ENCODE results near the gene TAF11L4. TPM values are rescaled to one million over a fixed set of nuclear protein-coding genes. Genes with fewer than 3 reads are reported as not detected.
"Not testable (repeated sequence)": the region's sequence is repeated elsewhere in the genome, so short reads cannot be mapped to it uniquely, and the experiment has no call there.

Gene TAF11L4
- not detected for total RNA-seq (ENCODE audit: unreplicated experiment)
- long read RNA-seq, result 0 reads

- H3K4me1 Mint-ChIP-seq (ENCODE audit: unreplicated experiment); H3K27me3 Mint-ChIP-seq (ENCODE audit: unreplicated experiment); H3K9me3 Mint-ChIP-seq (ENCODE audit: unreplicated experiment); DNase-seq (ENCODE audit: low spot score); H3K27ac Mint-ChIP-seq (ENCODE audit: unreplicated experiment); H3K36me3 Mint-ChIP-seq (ENCODE audit: low read depth, unreplicated experiment); H3K4me3 Mint-ChIP-seq (ENCODE audit: unreplicated experiment): not testable (repeated sequence)
Observed at GRCh38 chr5:17521501-17521900, at the start of gene TAF11L4. TSS of gene TAF11L4 (plus strand) at chr5:17521801.

DNA sequence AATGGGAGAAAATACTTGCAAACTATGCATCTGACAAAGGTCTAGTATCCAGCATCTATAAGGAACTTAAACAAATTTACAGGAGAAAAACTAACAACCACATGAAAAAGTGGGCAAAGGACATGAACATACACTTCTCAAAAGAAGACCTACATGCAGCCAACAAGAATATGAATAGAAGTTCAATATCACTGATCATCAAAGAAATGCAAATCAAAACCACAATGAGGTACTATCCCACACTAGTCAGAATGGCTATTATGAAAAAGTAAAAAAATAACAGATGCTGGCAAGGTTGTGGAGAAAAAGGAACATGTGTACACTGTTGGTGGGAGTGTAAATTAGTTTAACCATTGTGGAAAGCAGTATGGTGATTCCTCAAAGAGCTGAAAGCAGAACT is 46.5 kb upstream of the TAF11L4 start:
- not testable (repeated sequence) for H3K9me3 Mint-ChIP-seq (ENCODE audit: unreplicated experiment); H3K4me1 Mint-ChIP-seq (ENCODE audit: unreplicated experiment); H3K4me3 Mint-ChIP-seq (ENCODE audit: unreplicated experiment); H3K27me3 Mint-ChIP-seq (ENCODE audit: unreplicated experiment); H3K36me3 Mint-ChIP-seq (ENCODE audit: low read depth, unreplicated experiment); H3K27ac Mint-ChIP-seq (ENCODE audit: unreplicated experiment); DNase-seq (ENCODE audit: low spot score)

- Mint-ChIP-seq H3K4me1 (ENCODE audit: unreplicated experiment) (peaks cover 2% of the 10 kb centered on the region), H3K27me3 (ENCODE audit: unreplicated experiment) (peaks cover 8% of the 10 kb centered on the region), H3K4me3 (ENCODE audit: unreplicated experiment) (no peak overlapping the region), H3K27ac (ENCODE audit: unreplicated experiment) (no peak overlapping the region), H3K36me3 (ENCODE audit: low read depth, unreplicated experiment) (no peaks in the 10 kb centered on the region), H3K9me3 (ENCODE audit: unreplicated experiment) (no peaks in the 10 kb centered on the region)
- no peak for DNase-seq (ENCODE audit: low spot score)
- TF ChIP-seq, protein P1, sequence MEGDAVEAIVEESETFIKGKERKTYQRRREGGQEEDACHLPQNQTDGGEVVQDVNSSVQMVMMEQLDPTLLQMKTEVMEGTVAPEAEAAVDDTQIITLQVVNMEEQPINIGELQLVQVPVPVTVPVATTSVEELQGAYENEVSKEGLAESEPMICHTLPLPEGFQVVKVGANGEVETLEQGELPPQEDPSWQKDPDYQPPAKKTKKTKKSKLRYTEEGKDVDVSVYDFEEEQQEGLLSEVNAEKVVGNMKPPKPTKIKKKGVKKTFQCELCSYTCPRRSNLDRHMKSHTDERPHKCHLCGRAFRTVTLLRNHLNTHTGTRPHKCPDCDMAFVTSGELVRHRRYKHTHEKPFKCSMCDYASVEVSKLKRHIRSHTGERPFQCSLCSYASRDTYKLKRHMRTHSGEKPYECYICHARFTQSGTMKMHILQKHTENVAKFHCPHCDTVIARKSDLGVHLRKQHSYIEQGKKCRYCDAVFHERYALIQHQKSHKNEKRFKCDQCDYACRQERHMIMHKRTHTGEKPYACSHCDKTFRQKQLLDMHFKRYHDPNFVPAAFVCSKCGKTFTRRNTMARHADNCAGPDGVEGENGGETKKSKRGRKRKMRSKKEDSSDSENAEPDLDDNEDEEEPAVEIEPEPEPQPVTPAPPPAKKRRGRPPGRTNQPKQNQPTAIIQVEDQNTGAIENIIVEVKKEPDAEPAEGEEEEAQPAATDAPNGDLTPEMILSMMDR (IDR thresholded peaks at IDR 0.05; ENCODE audit: unreplicated experiment), result no peak
Observed at GRCh38 chr5:17477043-17477442, 44.6 kb upstream of the TAF11L4 start.

DNA sequence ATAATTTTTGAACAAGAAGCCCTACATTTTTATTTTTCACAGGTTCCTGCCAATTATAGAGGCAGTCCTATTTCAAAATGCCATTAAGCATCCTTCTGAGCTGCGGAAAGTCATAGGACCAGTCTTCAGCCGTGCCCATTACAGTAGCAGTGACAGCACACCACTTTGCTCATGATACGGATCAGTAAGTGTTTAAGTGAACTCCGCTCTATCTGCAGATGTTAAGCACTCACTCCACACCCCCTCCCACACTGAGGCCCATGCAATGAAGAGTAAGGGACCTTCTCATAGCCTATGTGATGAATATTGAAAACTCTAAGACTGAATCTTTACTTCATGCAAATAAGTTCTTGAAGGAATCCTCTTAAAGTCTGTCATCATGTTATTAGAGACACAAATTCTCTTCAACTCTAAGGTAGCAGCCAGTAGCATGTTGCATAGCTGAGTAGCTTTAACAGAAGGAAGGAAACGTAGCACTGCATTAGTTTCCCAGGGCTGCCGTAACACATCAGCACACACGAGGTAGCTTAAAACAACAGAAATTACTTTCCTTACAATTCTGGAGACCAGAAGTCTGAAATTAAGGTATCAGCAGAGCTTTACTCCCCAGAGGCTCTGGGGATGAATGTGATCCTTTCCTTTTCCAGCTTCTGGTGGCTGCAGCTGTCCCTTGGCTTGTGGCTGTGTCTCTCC is 43.9 kb upstream of the TAF11L4 start:
- Mint-ChIP-seq H3K9me3 (ENCODE audit: unreplicated experiment) (no peaks in the 10 kb centered on the region), H3K4me3 (ENCODE audit: unreplicated experiment) (no peak overlapping the region), H3K4me1 (ENCODE audit: unreplicated experiment) (peaks cover 2% of the 10 kb centered on the region), H3K27me3 (ENCODE audit: unreplicated experiment) (peaks cover 8% of the 10 kb centered on the region), H3K36me3 (ENCODE audit: low read depth, unreplicated experiment) (no peaks in the 10 kb centered on the region), H3K27ac (ENCODE audit: unreplicated experiment) (no peak overlapping the region)
- TF ChIP-seq, protein P1 (IDR thresholded peaks at IDR 0.05; ENCODE audit: unreplicated experiment), result no peak
- DNase-seq (ENCODE audit: low spot score), result no peak

DNA sequence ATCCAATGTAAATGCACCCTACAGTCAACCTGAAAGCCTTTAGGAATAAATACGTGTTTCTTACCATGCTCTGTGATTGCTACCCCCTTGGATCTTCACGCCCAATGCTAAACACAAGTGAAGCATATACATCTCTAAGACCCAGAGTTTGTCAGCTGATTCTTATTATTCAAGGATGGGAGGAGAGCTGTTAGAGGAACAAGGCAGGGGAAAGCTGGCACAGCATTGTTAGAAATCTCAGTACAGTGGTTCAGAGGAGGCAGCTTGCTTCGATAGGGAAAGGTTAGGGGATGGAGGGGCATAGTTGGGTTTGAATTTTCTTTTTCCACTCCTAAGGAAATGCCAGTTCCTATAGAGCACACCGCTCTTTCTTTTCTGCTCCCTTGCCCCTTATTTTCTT is 40.2 kb upstream of the TAF11L4 start:
- no peak overlapping the region for H3K4me3 Mint-ChIP-seq (ENCODE audit: unreplicated experiment)
- H3K36me3 Mint-ChIP-seq (ENCODE audit: low read depth, unreplicated experiment), result no peaks in the 10 kb centered on the region
- no peaks in the 10 kb centered on the region for H3K9me3 Mint-ChIP-seq (ENCODE audit: unreplicated experiment)
- no peak overlapping the region for H3K27ac Mint-ChIP-seq (ENCODE audit: unreplicated experiment)
- TF ChIP-seq, protein P1 (IDR thresholded peaks at IDR 0.05; ENCODE audit: unreplicated experiment), result no peak
- H3K27me3 Mint-ChIP-seq (ENCODE audit: unreplicated experiment), result peaks cover 8% of the 10 kb centered on the region
- DNase-seq (ENCODE audit: low spot score), result no peak
- H3K4me1 Mint-ChIP-seq (ENCODE audit: unreplicated experiment), result peaks cover 2% of the 10 kb centered on the region

DNA sequence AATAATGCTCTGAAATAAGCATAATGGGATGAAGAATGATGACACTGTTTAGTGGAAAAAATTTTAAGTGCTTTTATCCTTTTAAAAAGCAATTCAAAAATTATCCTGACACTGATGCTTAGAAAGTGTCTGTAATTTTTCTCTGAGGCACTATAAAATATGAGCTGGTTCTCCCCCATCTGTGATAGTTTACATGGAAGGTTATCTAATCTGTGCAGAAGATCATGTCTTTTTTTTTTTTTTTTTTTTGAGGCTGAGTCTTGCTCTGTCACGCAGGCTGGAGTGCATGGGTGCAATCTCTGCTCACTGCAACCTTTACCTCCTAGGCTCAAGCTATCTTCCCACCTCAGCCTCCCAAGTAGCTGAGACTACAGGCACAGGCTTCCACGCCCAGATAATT is 38.8 kb upstream of the TAF11L4 start:
- no peaks in the 10 kb centered on the region for H3K9me3 Mint-ChIP-seq (ENCODE audit: unreplicated experiment)
- no peak for DNase-seq (ENCODE audit: low spot score)

DNA sequence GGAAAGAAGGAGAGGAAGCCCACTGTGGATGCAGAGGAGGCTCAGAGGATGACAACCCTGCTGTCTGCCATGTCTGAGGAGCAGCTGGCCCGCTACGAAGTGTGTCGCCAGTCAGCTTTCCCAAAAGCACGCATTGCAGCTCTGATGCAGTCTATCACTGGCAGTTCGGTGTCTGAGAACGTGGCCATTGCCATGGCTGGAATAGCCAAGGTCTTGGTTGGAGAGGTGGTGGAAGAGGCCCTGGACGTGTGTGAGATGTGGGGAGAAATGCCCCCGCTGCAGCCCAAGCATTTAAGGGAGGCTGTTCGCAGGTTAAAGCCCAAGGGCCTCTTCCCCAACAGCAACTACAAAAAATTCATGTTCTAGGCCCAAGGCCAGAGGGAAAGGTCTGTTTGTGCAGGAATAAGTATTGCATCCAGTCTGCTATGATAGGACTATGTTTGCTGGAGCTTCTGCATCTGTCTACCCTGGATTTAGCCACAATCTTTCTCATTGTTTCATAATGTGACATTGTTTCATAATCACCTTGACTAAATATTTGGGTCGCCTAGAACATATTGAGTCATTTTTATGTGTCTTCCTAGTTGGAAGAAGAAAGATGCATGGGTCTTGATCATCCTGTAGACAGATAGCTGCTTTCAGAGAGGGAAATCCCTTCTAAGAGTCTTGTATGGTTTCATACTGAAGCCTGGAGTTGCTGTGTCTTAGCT is 35.0 kb upstream of the TAF11L4 start:
- H3K4me1 Mint-ChIP-seq (ENCODE audit: unreplicated experiment); H3K4me3 Mint-ChIP-seq (ENCODE audit: unreplicated experiment); H3K27ac Mint-ChIP-seq (ENCODE audit: unreplicated experiment); H3K36me3 Mint-ChIP-seq (ENCODE audit: low read depth, unreplicated experiment); H3K9me3 Mint-ChIP-seq (ENCODE audit: unreplicated experiment); DNase-seq (ENCODE audit: low spot score); H3K27me3 Mint-ChIP-seq (ENCODE audit: unreplicated experiment): not testable (repeated sequence)

More for the DNA sequence above, 38.8 kb upstream of the TAF11L4 start:
- TF ChIP-seq, protein P1 (IDR thresholded peaks at IDR 0.05; ENCODE audit: unreplicated experiment), result no peak
- no peak overlapping the region for H3K27ac Mint-ChIP-seq (ENCODE audit: unreplicated experiment)
- H3K4me1 Mint-ChIP-seq (ENCODE audit: unreplicated experiment), result peaks cover 2% of the 10 kb centered on the region
- H3K4me3 Mint-ChIP-seq (ENCODE audit: unreplicated experiment), result no peak overlapping the region
- no peaks in the 10 kb centered on the region for H3K36me3 Mint-ChIP-seq (ENCODE audit: low read depth, unreplicated experiment)
- peaks cover 8% of the 10 kb centered on the region for H3K27me3 Mint-ChIP-seq (ENCODE audit: unreplicated experiment)
